Body of pancreas (tissue), 4 donors: ENCODE data around the gene C10orf90. TPM values are rescaled to one million over a fixed set of nuclear protein-coding genes. Genes with fewer than 3 reads are reported as not detected.

Source experiments
- ATAC-seq: fragments of 150-250 bp; one replicate; pipeline ENCODE4 v1.9.1; 2016
- DNase-seq, 4 donors: peaks; one replicate each; pipeline ENCODE4 v3.0.0-alpha.2; 2019
- H3K27ac ChIP-seq, 4 donors: fragments of 200-600 bp; sonication (generic); 1 replicate in 3 of 4; 2 replicates in 1 of 4; pipeline versions ENCODE4 v1.5.1 to v1.6.1; 2016 to 2019; ENCODE audit warnings: mild to moderate bottlenecking in 1 of 4, mixed read lengths in 1 of 4, moderate library complexity in 1 of 4
- H3K27me3 ChIP-seq, 2 donors: fragments of 200-600 bp; sonication (generic); one replicate each; pipeline ENCODE4 v1.6.0; 2016; ENCODE audit warnings: mild to moderate bottlenecking in 1 of 2
- H3K36me3 ChIP-seq, 2 donors: fragments of 200-600 bp; sonication (generic); replicated peaks in 1 of 2; 2 replicates each; pipeline ENCODE4 v1.5.1; 2016; ENCODE audit warnings: low read depth in 2 of 2; ENCODE audit not compliant: insufficient read depth in 1 of 2
- H3K4me1 ChIP-seq: fragments of 200-600 bp; sonication (generic); one replicate; pipeline ENCODE4 v1.6.0; 2016
- H3K4me3 ChIP-seq, 2 donors: fragments of 200-600 bp; sonication (generic); 1 replicate in 1 of 2; 2 replicates in 1 of 2; pipeline ENCODE4 v1.5.1; 2016 to 2019
- H3K9me3 ChIP-seq, 3 donors: fragments of 200-600 bp; sonication (generic); 1 replicate in 2 of 3; 2 replicates in 1 of 3; pipeline ENCODE4 v1.5.1; 2016
- POLR2A ChIP-seq, 3 donors: fragments of 450-650 bp; IDR thresholded peaks; one replicate each; pipeline ENCODE4 v1.6.1; 2016; ENCODE audit warnings: antibody characterized with exemption in 3 of 3, mild to moderate bottlenecking in 2 of 3
- WGBS, 2 donors: methylation state at CpG; one replicate each; pipeline ENCODE4 v1.1.5; 2017; 5-methylcytosine and 5-hydroxymethylcytosine counted together
- intact Hi-C: fragments of 100-400 bp; cut with DNase I; formaldehyde crosslinking; loops from one replicate; pipeline ENCODE4 v1.15.1; 2023
- total RNA-seq, 2 donors: library from RNA; depleted of rRNA; stranded (reverse); fragments of >200 nt; gene quantifications; one replicate each; pipeline ENCODE4 v1.1.0, GENCODE V29; 2016
- TF ChIP-seq, protein P1 (sequence below), 7 experiments: fragments of 450-650 bp in 4 of 7; fragments of 200-600 bp in 3 of 7; sonication (generic) in 3 of 7; IDR thresholded peaks; one replicate each; pipeline ENCODE4 v1.5.1; 2016 to 2019; ENCODE audit warnings: antibody characterized with exemption in 7 of 7

Gene C10orf90
- total RNA-seq, 2 donors from 2014 or later, result not detected

DNA sequence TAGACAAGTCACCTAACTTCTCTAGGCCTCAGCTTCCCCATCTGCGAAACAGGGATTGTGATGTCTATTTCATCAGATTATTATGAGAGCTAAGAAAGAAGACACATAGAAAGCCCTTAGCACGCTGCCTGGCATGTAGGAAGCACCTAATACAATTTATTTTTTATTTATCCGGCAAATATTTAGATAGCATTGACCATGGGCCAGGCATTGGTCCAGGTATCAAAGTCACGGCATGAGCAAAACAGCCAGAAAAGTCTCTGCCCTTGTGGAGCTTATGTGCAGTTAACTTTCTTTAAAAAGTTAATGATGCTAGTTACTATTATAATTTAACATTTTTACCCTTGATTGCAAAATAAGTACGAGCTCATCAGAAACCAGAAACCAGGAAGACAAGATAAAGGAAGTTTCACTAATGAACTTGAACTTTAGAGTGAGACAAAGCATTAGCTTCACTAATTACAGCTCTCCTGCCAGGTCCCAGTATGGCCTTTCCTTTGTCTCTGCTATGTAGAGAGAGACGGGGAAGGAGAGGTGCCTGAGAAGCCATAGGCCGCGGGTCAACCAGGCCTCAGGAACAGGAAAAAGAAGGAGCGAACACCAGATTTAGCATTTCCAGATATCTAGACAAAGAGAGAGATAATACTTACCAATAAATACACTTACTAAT lies 142.7 kb downstream of the C10orf90 start:
- Histone ChIP-seq H3K27me3 (no peaks in the 10 kb centered on the region), H3K27ac (no peak overlapping the region), H3K4me1 (no peaks in the 10 kb centered on the region), H3K4me3 (no peak overlapping the region), H3K36me3 (no peaks in the 10 kb centered on the region), H3K9me3 (no peaks in the 10 kb centered on the region)
- 81 to 86% methylated on average over 9 of the region's 9 CpGs for WGBS, 2 donors
- TF ChIP-seq, protein P1, sequence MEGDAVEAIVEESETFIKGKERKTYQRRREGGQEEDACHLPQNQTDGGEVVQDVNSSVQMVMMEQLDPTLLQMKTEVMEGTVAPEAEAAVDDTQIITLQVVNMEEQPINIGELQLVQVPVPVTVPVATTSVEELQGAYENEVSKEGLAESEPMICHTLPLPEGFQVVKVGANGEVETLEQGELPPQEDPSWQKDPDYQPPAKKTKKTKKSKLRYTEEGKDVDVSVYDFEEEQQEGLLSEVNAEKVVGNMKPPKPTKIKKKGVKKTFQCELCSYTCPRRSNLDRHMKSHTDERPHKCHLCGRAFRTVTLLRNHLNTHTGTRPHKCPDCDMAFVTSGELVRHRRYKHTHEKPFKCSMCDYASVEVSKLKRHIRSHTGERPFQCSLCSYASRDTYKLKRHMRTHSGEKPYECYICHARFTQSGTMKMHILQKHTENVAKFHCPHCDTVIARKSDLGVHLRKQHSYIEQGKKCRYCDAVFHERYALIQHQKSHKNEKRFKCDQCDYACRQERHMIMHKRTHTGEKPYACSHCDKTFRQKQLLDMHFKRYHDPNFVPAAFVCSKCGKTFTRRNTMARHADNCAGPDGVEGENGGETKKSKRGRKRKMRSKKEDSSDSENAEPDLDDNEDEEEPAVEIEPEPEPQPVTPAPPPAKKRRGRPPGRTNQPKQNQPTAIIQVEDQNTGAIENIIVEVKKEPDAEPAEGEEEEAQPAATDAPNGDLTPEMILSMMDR (IDR thresholded peaks at IDR 0.05), result no peak
- TF ChIP-seq POLR2A (IDR thresholded peaks at IDR 0.05), result no peak
- intact Hi-C loops, result no loop called here
- ATAC-seq (no peak), DNase-seq (no peak)

DNA sequence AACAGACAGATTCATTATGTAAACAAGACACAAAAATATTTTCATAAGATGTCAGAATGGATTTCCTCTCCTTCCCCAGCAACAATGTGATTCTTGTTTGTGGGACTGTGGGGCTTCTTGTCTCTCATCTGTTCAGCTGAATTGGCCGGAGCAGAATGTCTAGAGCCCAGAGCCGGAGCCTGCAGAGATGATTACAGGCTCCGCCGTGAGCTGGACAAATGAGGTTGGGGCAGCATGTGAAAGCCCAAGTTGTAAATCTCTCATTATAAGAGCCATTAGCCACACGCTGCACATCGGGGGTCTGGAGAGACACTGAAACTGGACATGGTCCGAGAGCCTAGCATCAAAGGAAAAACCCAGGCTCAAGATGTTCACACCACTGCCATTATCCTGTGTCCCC lies 145.2 kb downstream of the C10orf90 start:
- intact Hi-C loops, result no loop called here
- H3K27ac ChIP-seq, result no peak overlapping the region
- 56 to 71% methylated on average over 7 of the region's 7 CpGs for WGBS, 2 donors
- ATAC-seq (no peak), DNase-seq (no peak)
- H3K9me3 ChIP-seq, result no peaks in the 10 kb centered on the region
- H3K4me1 ChIP-seq, result no peaks in the 10 kb centered on the region
- H3K4me3 ChIP-seq, result no peak overlapping the region
- no peaks in the 10 kb centered on the region for H3K27me3 ChIP-seq
- no peaks in the 10 kb centered on the region for H3K36me3 ChIP-seq
- TF ChIP-seq, protein P1 (IDR thresholded peaks at IDR 0.05), result no peak
- no peak for TF ChIP-seq POLR2A (IDR thresholded peaks at IDR 0.05)

DNA sequence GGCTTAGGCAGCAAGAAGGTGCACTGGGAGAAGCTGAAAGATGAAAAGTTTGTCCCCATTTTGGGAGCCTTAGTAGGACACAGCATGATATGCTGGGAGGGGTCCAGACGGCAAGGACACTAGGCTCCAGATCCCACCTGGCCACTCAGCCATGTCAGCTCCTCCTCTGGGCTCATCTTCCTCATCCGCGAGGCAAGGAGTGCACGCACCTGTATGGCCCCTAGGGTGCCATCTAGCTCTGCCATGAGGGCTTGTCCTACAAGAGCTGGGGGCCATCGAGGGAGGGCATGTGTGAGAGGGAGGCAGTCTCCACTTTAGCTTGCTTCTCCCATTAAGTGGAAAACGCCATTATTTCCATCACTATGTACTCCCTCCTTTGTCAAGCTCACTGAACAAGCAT lies 146.0 kb downstream of the C10orf90 start:
- 56 to 60% methylated on average over 6 of the region's 6 CpGs for WGBS, 2 donors
- ATAC-seq, result no peak

DNA sequence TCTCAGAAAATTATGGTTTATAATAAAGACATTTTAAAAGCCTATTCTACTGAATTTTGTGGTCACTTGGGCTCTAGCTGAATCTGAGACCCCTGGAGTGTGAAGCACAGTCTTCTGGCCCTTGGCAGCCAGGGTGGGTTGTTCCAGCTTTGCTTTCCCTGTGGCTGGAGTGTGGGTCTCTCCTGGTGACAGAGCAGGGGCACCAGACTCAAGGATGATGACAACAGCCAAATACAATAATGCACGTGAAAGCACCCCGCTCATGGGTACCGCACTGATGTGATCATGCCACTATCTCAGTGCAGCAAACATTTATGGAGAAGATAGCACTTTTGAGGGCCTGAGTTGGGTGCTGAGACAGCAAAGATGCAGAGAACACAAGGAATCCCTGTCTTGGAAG lies 147.4 kb downstream of the C10orf90 start:
- H3K4me1 ChIP-seq, result peaks cover 14% of the 10 kb centered on the region
- intact Hi-C loops, result no loop called here
- TF ChIP-seq, protein P1 (IDR thresholded peaks at IDR 0.05), result no peak
- TF ChIP-seq POLR2A (IDR thresholded peaks at IDR 0.05), result no peak
- DNase-seq, result no peak
- no peak overlapping the region for H3K4me3 ChIP-seq
- no peaks in the 10 kb centered on the region for H3K27me3 ChIP-seq
- ATAC-seq, result no peak
- no peak overlapping the region for H3K27ac ChIP-seq
- no peaks in the 10 kb centered on the region for H3K9me3 ChIP-seq
- 61 to 63% methylated on average over 3 of the region's 3 CpGs for WGBS, 2 donors
- no peaks in the 10 kb centered on the region for H3K36me3 ChIP-seq

More for the DNA sequence above, 146.0 kb downstream of the C10orf90 start:
- H3K4me3 ChIP-seq, result no peak overlapping the region
- H3K27ac ChIP-seq, result no peak overlapping the region
- no peak for DNase-seq
- no peaks in the 10 kb centered on the region for H3K9me3 ChIP-seq
- H3K27me3 ChIP-seq, result no peaks in the 10 kb centered on the region
- no peaks in the 10 kb centered on the region for H3K36me3 ChIP-seq
- intact Hi-C loops, result no loop called here
- H3K4me1 ChIP-seq, result peaks cover 5% of the 10 kb centered on the region
- TF ChIP-seq, protein P1 (IDR thresholded peaks at IDR 0.05), result no peak
- no peak for TF ChIP-seq POLR2A (IDR thresholded peaks at IDR 0.05)

DNA sequence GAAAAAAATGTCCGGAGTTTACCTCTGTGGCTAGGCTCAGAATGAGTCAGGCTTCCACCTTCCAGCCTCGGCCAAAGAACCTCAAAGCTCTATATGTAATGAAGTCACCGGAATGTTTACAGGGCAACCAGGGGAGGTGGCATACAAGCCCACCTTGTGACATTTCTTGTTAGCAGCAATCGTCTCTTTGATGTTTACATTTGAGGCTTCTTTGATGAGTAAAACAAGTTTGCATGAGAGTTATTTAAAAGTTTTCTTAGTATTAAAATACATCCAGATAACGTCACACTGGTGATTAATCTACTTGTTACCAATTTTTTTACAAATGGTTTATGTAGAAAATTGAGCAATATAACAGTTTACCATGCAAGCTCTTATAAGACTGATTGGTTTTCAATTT lies 149.1 kb downstream of the C10orf90 start:
- Histone ChIP-seq H3K9me3 (no peaks in the 10 kb centered on the region), H3K4me3 (no peak overlapping the region), H3K4me1 (peaks cover 14% of the 10 kb centered on the region), H3K27me3 (no peaks in the 10 kb centered on the region), H3K27ac (no peak overlapping the region), H3K36me3 (no peaks in the 10 kb centered on the region)
- intact Hi-C loops, result no loop called here
- 75 to 78% methylated on average over 5 of the region's 5 CpGs for WGBS, 2 donors
- no peak for ATAC-seq
- DNase-seq, result no peak
- TF ChIP-seq, protein P1 (IDR thresholded peaks at IDR 0.05), result no peak
- no peak for TF ChIP-seq POLR2A (IDR thresholded peaks at IDR 0.05)
